ENCODE data around the gene MYO19. TPM values are rescaled to one million over a fixed set of nuclear protein-coding genes. Genes with fewer than 3 reads are reported as not detected.
"Not testable (repeated sequence)": the region's sequence is repeated elsewhere in the genome, so short reads cannot be mapped to it uniquely, and the experiment has no call there.

MYO19 gene
- polyA plus RNA-seq, 3 donors from 2014 or later = 2.8 to 8.3 (median 4.1) TPM

- Mint-ChIP-seq H3K27me3 (ENCODE audit: low read depth in 3 of 3) (no peaks in the 10 kb centered on the region), H3K36me3 (peaks cover 7 to 34% (median 18%) of the 10 kb centered on the region in 3 donors), H3K4me3 (no peak overlapping the region), H3K9me3 (no peaks in the 10 kb centered on the region), H3K4me1 (no peaks in the 10 kb centered on the region), H3K27ac (no peak overlapping the region)
- no peak for DNase-seq
These were observed 18.8 kb downstream of the MYO19 start for GRCh38 chr17:36515837-36516236.

- H3K4me1 Mint-ChIP-seq = no peaks in the 10 kb centered on the region
- H3K27ac Mint-ChIP-seq = no peak overlapping the region
These were observed 19.8 kb downstream of the MYO19 start for GRCh38 chr17:36514856-36515255.

GRCh38 chr17:36512641-36513040 lies 22.0 kb downstream of the MYO19 start:
- DNase-seq = no peak
- H3K27me3 Mint-ChIP-seq (ENCODE audit: low read depth in 3 of 3) = no peaks in the 10 kb centered on the region
- no peaks in the 10 kb centered on the region for H3K9me3 Mint-ChIP-seq
- no peak overlapping the region for H3K27ac Mint-ChIP-seq
- no peaks in the 10 kb centered on the region for H3K4me1 Mint-ChIP-seq
- H3K36me3 Mint-ChIP-seq = peaks cover 0 to 36% (median 5%) of the 10 kb centered on the region in 3 donors
- H3K4me3 Mint-ChIP-seq = no peak overlapping the region

More at GRCh38 chr17:36514856-36515255, 19.8 kb downstream of the MYO19 start:
- Mint-ChIP-seq H3K9me3 (no peaks in the 10 kb centered on the region), H3K36me3 (peaks cover 0 to 30% (median 14%) of the 10 kb centered on the region in 3 donors), H3K4me3 (no peak overlapping the region), H3K27me3 (ENCODE audit: low read depth in 3 of 3) (no peaks in the 10 kb centered on the region)
- DNase-seq = no peak

- H3K9me3 Mint-ChIP-seq = no peaks in the 10 kb centered on the region
- H3K4me1 Mint-ChIP-seq = no peaks in the 10 kb centered on the region
These were observed 23.5 kb downstream of the MYO19 start for GRCh38 chr17:36511216-36511615.

GRCh38 chr17:36510636-36511035 lies 24.0 kb downstream of the MYO19 start:
- Mint-ChIP-seq H3K27me3 (ENCODE audit: low read depth in 3 of 3) (peaks cover 0 to 1% (median 0%) of the 10 kb centered on the region in 3 donors), H3K36me3 (peaks cover 0 to 37% (median 16%) of the 10 kb centered on the region in 3 donors), H3K9me3 (no peaks in the 10 kb centered on the region), H3K4me3 (no peak overlapping the region), H3K4me1 (no peaks in the 10 kb centered on the region), H3K27ac (no peak overlapping the region)
- no peak for DNase-seq

More at GRCh38 chr17:36511216-36511615, 23.5 kb downstream of the MYO19 start:
- Mint-ChIP-seq H3K27me3 (ENCODE audit: low read depth in 3 of 3) (peaks cover 0 to 1% (median 0%) of the 10 kb centered on the region in 3 donors), H3K27ac (no peak overlapping the region), H3K4me3 (no peak overlapping the region), H3K36me3 (peaks cover 0 to 39% (median 10%) of the 10 kb centered on the region in 3 donors)
- no peak for DNase-seq

- no peak overlapping the region for H3K4me3 Mint-ChIP-seq
- H3K4me1 Mint-ChIP-seq = no peaks in the 10 kb centered on the region
- no peak for DNase-seq
- H3K36me3 Mint-ChIP-seq = peaks cover 0 to 33% (median 19%) of the 10 kb centered on the region in 3 donors
- H3K9me3 Mint-ChIP-seq = no peaks in the 10 kb centered on the region
- H3K27me3 Mint-ChIP-seq (ENCODE audit: low read depth in 3 of 3) = peaks cover 0 to 1% (median 0%) of the 10 kb centered on the region in 3 donors
- no peak overlapping the region for H3K27ac Mint-ChIP-seq
These were observed 25.2 kb downstream of the MYO19 start for GRCh38 chr17:36509272-36509985.

- not testable (repeated sequence) for DNase-seq; H3K27ac Mint-ChIP-seq; H3K4me1 Mint-ChIP-seq; H3K4me3 Mint-ChIP-seq; H3K27me3 Mint-ChIP-seq (ENCODE audit: low read depth in 3 of 3); H3K9me3 Mint-ChIP-seq
- peaks cover 0 to 35% (median 19%) of the 10 kb centered on the region in 3 donors for H3K36me3 Mint-ChIP-seq
These were observed 26.2 kb downstream of the MYO19 start for GRCh38 chr17:36508439-36508838.

GRCh38 chr17:36507266-36507665 lies 27.4 kb downstream of the MYO19 start:
- Mint-ChIP-seq H3K4me3 (no peak overlapping the region), H3K4me1 (no peaks in the 10 kb centered on the region), H3K36me3 (peaks cover 0 to 33% (median 19%) of the 10 kb centered on the region in 3 donors), H3K27ac (no peak overlapping the region), H3K27me3 (ENCODE audit: low read depth in 3 of 3) (peaks cover 0 to 2% (median 1%) of the 10 kb centered on the region in 3 donors), H3K9me3 (no peaks in the 10 kb centered on the region)
- DNase-seq = no peak

- Mint-ChIP-seq H3K27me3 (ENCODE audit: low read depth in 3 of 3) (peaks cover 0 to 2% (median 1%) of the 10 kb centered on the region in 3 donors), H3K27ac (no peak overlapping the region), H3K4me1 (no peaks in the 10 kb centered on the region), H3K4me3 (no peak overlapping the region), H3K36me3 (peaks cover 0 to 35% (median 19%) of the 10 kb centered on the region in 3 donors), H3K9me3 (no peaks in the 10 kb centered on the region)
- no peak for DNase-seq
These were observed 27.8 kb downstream of the MYO19 start for GRCh38 chr17:36506831-36507230.

GRCh38 chr17:36506249-36506826 lies 28.3 kb downstream of the MYO19 start:
- Mint-ChIP-seq H3K4me3 (no peak overlapping the region), H3K36me3 (peaks cover 0 to 35% (median 19%) of the 10 kb centered on the region in 3 donors), H3K4me1 (no peaks in the 10 kb centered on the region), H3K9me3 (no peaks in the 10 kb centered on the region), H3K27me3 (ENCODE audit: low read depth in 3 of 3) (peaks cover 0 to 2% (median 1%) of the 10 kb centered on the region in 3 donors), H3K27ac (no peak overlapping the region)
- DNase-seq = no peak

GRCh38 chr17:36505171-36505570 lies 29.5 kb downstream of the MYO19 start:
- Mint-ChIP-seq H3K36me3 (peaks cover 0 to 32% (median 14%) of the 10 kb centered on the region in 3 donors), H3K27ac (no peak overlapping the region), H3K4me3 (no peak overlapping the region), H3K27me3 (ENCODE audit: low read depth in 3 of 3) (peaks cover 0 to 2% (median 1%) of the 10 kb centered on the region in 3 donors), H3K4me1 (no peaks in the 10 kb centered on the region), H3K9me3 (no peaks in the 10 kb centered on the region)
- DNase-seq = no peak

GRCh38 chr17:36504156-36504545 lies 30.5 kb downstream of the MYO19 start:
- no peaks in the 10 kb centered on the region for H3K9me3 Mint-ChIP-seq
- H3K4me1 Mint-ChIP-seq = no peaks in the 10 kb centered on the region
- H3K36me3 Mint-ChIP-seq = peaks cover 0 to 24% (median 14%) of the 10 kb centered on the region in 3 donors
- H3K4me3 Mint-ChIP-seq = no peak overlapping the region
- no peak for DNase-seq
- no peak overlapping the region for H3K27ac Mint-ChIP-seq
- H3K27me3 Mint-ChIP-seq (ENCODE audit: low read depth in 3 of 3) = peaks cover 0 to 2% (median 1%) of the 10 kb centered on the region in 3 donors

GRCh38 chr17:36503456-36504155 lies 31.1 kb downstream of the MYO19 start:
- peaks cover 0 to 23% (median 14%) of the 10 kb centered on the region in 3 donors for H3K36me3 Mint-ChIP-seq
- no peak for DNase-seq
- peak overlapping the region in 1 of 6 donors; percentile 48 for H3K27ac Mint-ChIP-seq
- no peaks in the 10 kb centered on the region for H3K9me3 Mint-ChIP-seq
- H3K4me3 Mint-ChIP-seq = no peak overlapping the region
- no peaks in the 10 kb centered on the region for H3K4me1 Mint-ChIP-seq
- peaks cover 0 to 2% (median 1%) of the 10 kb centered on the region in 3 donors for H3K27me3 Mint-ChIP-seq (ENCODE audit: low read depth in 3 of 3)

- no peak overlapping the region for H3K4me3 Mint-ChIP-seq
- no peak for DNase-seq
- peaks cover 0 to 25% (median 14%) of the 10 kb centered on the region in 3 donors for H3K36me3 Mint-ChIP-seq
- no peaks in the 10 kb centered on the region for H3K9me3 Mint-ChIP-seq
- H3K27me3 Mint-ChIP-seq (ENCODE audit: low read depth in 3 of 3) = peaks cover 0 to 2% (median 1%) of the 10 kb centered on the region in 3 donors
- H3K27ac Mint-ChIP-seq = peak overlapping the region in 1 of 6 donors; percentile 66
- no peaks in the 10 kb centered on the region for H3K4me1 Mint-ChIP-seq
These were observed 32.7 kb downstream of the MYO19 start for GRCh38 chr17:36501963-36502362.

Data from immature natural killer cell (primary cell).